HG03066 (cell line): ENCODE results near the gene GNPNAT1.

ENCODE experiments used
- ATAC-seq: cut with Tn5 transposase; IDR thresholded peaks from one replicate; pipeline ENCODE4 v1.9.1; 2021; ENCODE audit warnings: low read depth; ENCODE audit not compliant: unreplicated experiment

Gene GNPNAT1

GRCh38 chr14:52791223-52792096 lies at the start of gene GNPNAT1:
Gene GNPNAT1, minus strand, starts transcription at chr14:52791607. Its CDS starts 6,957 bp downstream, at chr14:52784650.
- ATAC-seq, result peak; percentile 83

GRCh38 chr14:52840877-52841276 lies 49.5 kb upstream of the GNPNAT1 start:
- no peak for ATAC-seq

GRCh38 chr14:52837451-52837850 lies 46.0 kb upstream of the GNPNAT1 start:
- ATAC-seq, result no peak

GRCh38 chr14:52836063-52836462 lies 44.7 kb upstream of the GNPNAT1 start:
- ATAC-seq, result no peak

- ATAC-seq, result no peak
These were observed 43.9 kb upstream of the GNPNAT1 start for GRCh38 chr14:52835122-52835903.

- ATAC-seq, result no peak
These were observed 43.0 kb upstream of the GNPNAT1 start for GRCh38 chr14:52834440-52834842.

GRCh38 chr14:52833891-52834290 lies 42.5 kb upstream of the GNPNAT1 start:
- no peak for ATAC-seq

GRCh38 chr14:52829527-52830185 lies 38.2 kb upstream of the GNPNAT1 start:
- ATAC-seq, result no peak

GRCh38 chr14:52827426-52827825 lies 36.0 kb upstream of the GNPNAT1 start:
- no peak for ATAC-seq

GRCh38 chr14:52825085-52825484 lies 33.7 kb upstream of the GNPNAT1 start:
- ATAC-seq, result no peak

GRCh38 chr14:52824462-52824861 lies 33.1 kb upstream of the GNPNAT1 start:
- ATAC-seq, result no peak

GRCh38 chr14:52821805-52822250 lies 30.4 kb upstream of the GNPNAT1 start:
- ATAC-seq, result no peak

- no peak for ATAC-seq
These were observed 16.7 kb upstream of the GNPNAT1 start for GRCh38 chr14:52808101-52808500.

GRCh38 chr14:52806115-52806514 lies 14.7 kb upstream of the GNPNAT1 start:
- ATAC-seq, result no peak

- no peak for ATAC-seq
These were observed 11.2 kb upstream of the GNPNAT1 start for GRCh38 chr14:52802597-52802996.

GRCh38 chr14:52801014-52801712 lies 9.8 kb upstream of the GNPNAT1 start:
- no peak for ATAC-seq

- no peak for ATAC-seq
These were observed 7.4 kb upstream of the GNPNAT1 start for GRCh38 chr14:52798826-52799225.

GRCh38 chr14:52797653-52798052 lies 6.2 kb upstream of the GNPNAT1 start:
- no peak for ATAC-seq

- no peak for ATAC-seq
These were observed 1.7 kb upstream of the GNPNAT1 start for GRCh38 chr14:52793061-52793460.

- ATAC-seq, result no peak
These were observed 649 bp upstream of the GNPNAT1 start for GRCh38 chr14:52792097-52792415.
